ENCODE results near the gene LSR.

The LSR gene

GRCh38 chr19:35306473-35307246, 57.9 kb downstream of the LSR start:
- no peak for DNase-seq

GRCh38 chr19:35307931-35308330, 59.1 kb downstream of the LSR start:
- no peak for DNase-seq

GRCh38 chr19:35308910-35309309, 60.1 kb downstream of the LSR start:
- no peak for DNase-seq

GRCh38 chr19:35309481-35310279, 60.9 kb downstream of the LSR start:
- DNase-seq, result no peak

- no peak for DNase-seq
Observed at GRCh38 chr19:35310331-35310730, 61.5 kb downstream of the LSR start.

GRCh38 chr19:35310811-35311465, 62.1 kb downstream of the LSR start:
- DNase-seq, result no peak

GRCh38 chr19:35311901-35312665, 63.3 kb downstream of the LSR start:
- no peak for DNase-seq

- no peak for DNase-seq
Observed at GRCh38 chr19:35313587-35313986, 64.8 kb downstream of the LSR start.

- no peak for DNase-seq
Observed at GRCh38 chr19:35314031-35314430, 65.2 kb downstream of the LSR start.

- DNase-seq, result no peak
Observed at GRCh38 chr19:35314858-35315470, 66.2 kb downstream of the LSR start.

GRCh38 chr19:35315883-35316282, 67.1 kb downstream of the LSR start:
- no peak for DNase-seq

- DNase-seq, result no peak
Observed at GRCh38 chr19:35316560-35316959, 67.8 kb downstream of the LSR start.

Measured in NCI-H446 (cell line).